HepG2 (cell line): Measurements from ENCODE around the gene STX5. TPM values are rescaled to one million over a fixed set of nuclear protein-coding genes. Genes with fewer than 3 reads are reported as not detected.
A peak's percentile ranks its signal among the peaks of the same experiment; 100 is the strongest.

Experiments used
- ARID4A ChIP-seq: sonication (generic); formaldehyde crosslinking; IDR thresholded peaks from 2 replicates; pipeline ENCODE4 v1.5.0; 2020; ENCODE audit warnings: mild to moderate bottlenecking, missing genetic modification reagents, borderline replicate concordance
- GABPB1 ChIP-seq: IDR thresholded peaks from 2 replicates; pipeline ENCODE4 v1.6.1; 2016; ENCODE audit warnings: mild to moderate bottlenecking, missing genetic modification reagents, moderate library complexity, missing compliant biosample characterization
- KDM3A ChIP-seq: IDR thresholded peaks from 2 replicates; pipeline ENCODE4 v1.6.1; 2018; ENCODE audit warnings: low read depth, missing compliant biosample characterization
- KLF6 ChIP-seq: IDR thresholded peaks from 2 replicates; pipeline ENCODE4 v1.8.0; 2016; ENCODE audit warnings: missing biosample characterization, missing genetic modification reagents
- LCORL ChIP-seq, 2 experiments: fragments of 450-650 bp in 1 of 2; sonication (generic) in 1 of 2; formaldehyde crosslinking in 1 of 2; IDR thresholded peaks; 2 replicates each; pipeline versions ENCODE4 v1.5.0 to v1.6.1; 2017 to 2020; ENCODE audit warnings: antibody characterized with exemption in 1 of 2, missing genetic modification reagents in 1 of 2
- MXD4 ChIP-seq: IDR thresholded peaks from 2 replicates; pipeline ENCODE4 v1.6.1; 2016; ENCODE audit warnings: mild to moderate bottlenecking, missing biosample characterization, missing genetic modification reagents
- NFIC ChIP-seq: IDR thresholded peaks from 2 replicates; pipeline ENCODE4 v1.6.1; 2012; ENCODE audit warnings: mild to moderate bottlenecking, low read length, inconsistent platforms
- SMAD9 ChIP-seq: sonication (generic); formaldehyde crosslinking; IDR thresholded peaks from 2 replicates; pipeline ENCODE4 v1.5.1; 2020; ENCODE audit warnings: mild to moderate bottlenecking, missing genetic modification reagents
- SMARCC2 ChIP-seq: fragments of 450-650 bp; IDR thresholded peaks from 2 replicates; pipeline ENCODE4 v1.6.1; 2017; ENCODE audit warnings: antibody characterized with exemption, mild to moderate bottlenecking
- SPEN ChIP-seq: sonication (generic); formaldehyde crosslinking; IDR thresholded peaks from 2 replicates; pipeline ENCODE4 v1.5.1; 2020; ENCODE audit warnings: low read depth, mild to moderate bottlenecking, missing genetic modification reagents
- TARDBP ChIP-seq: sonication (generic); formaldehyde crosslinking; IDR thresholded peaks from 2 replicates; pipeline ENCODE4 v1.8.0; 2022; ENCODE audit warnings: mild to moderate bottlenecking, missing genetic modification reagents
- TBX2 ChIP-seq: sonication (generic); formaldehyde crosslinking; IDR thresholded peaks from 2 replicates; pipeline ENCODE4 v1.5.0; 2020; ENCODE audit warnings: missing genetic modification reagents, mild to moderate bottlenecking, borderline replicate concordance
- TBX3 ChIP-seq: fragments of 450-650 bp; IDR thresholded peaks from 2 replicates; pipeline ENCODE4 v1.6.1; 2017; ENCODE audit warnings: antibody characterized with exemption, mild to moderate bottlenecking, inconsistent platforms, borderline replicate concordance
- ZNF20 ChIP-seq: sonication (generic); formaldehyde crosslinking; IDR thresholded peaks from 2 replicates; pipeline ENCODE4 v1.4.0; 2020; ENCODE audit warnings: mild to moderate bottlenecking, moderate library complexity, missing genetic modification reagents
- ZNF350 ChIP-seq: sonication (generic); formaldehyde crosslinking; IDR thresholded peaks from 2 replicates; pipeline ENCODE4 v1.4.0; 2020; ENCODE audit warnings: mild to moderate bottlenecking, low read depth, missing genetic modification reagents, borderline replicate concordance
- ZNF646 ChIP-seq: sonication (generic); formaldehyde crosslinking; IDR thresholded peaks from 2 replicates; pipeline ENCODE4 v1.9.0; 2021; ENCODE audit warnings: mild to moderate bottlenecking, missing genetic modification reagents
- ZNF768 ChIP-seq: sonication (generic); formaldehyde crosslinking; IDR thresholded peaks from 2 replicates; pipeline ENCODE4 v1.4.0; 2020; ENCODE audit warnings: missing genetic modification reagents
- polyA plus RNA-seq, 8 experiments: library from polyadenylated mRNA; depleted of rRNA in 3 of 8; stranded (reverse) in 7 of 8; unstranded in 1 of 8; fragments of >200 nt; fragmentation: Illumina TruSeq in 4 of 8; extraction: Trizol in 4 of 8; gene quantifications; 2 replicates each; pipeline versions ENCODE4 v1.2.1 to v1.2.3, GENCODE V29; 2011 to 2016; ENCODE audit warnings: low read depth in 4 of 8, missing spikeins in 1 of 8, mixed read lengths in 1 of 8; ENCODE audit not compliant: insufficient read depth in 1 of 8
- total RNA-seq, 5 experiments: library from RNA; depleted of rRNA; stranded (reverse); fragments of >200 nt; fragmentation: Illumina TruSeq; extraction: Trizol; gene quantifications; 2 replicates each; pipeline ENCODE4 v1.2.3, GENCODE V29; 2016; ENCODE audit warnings: low read depth in 1 of 5

STX5 gene
- total and polyA plus RNA-seq, 2 of the 13 experiments (the other 11 are each of a cell fraction or from before 2014, with no cell fraction given) = 26.9 to 30.0 TPM

DNA sequence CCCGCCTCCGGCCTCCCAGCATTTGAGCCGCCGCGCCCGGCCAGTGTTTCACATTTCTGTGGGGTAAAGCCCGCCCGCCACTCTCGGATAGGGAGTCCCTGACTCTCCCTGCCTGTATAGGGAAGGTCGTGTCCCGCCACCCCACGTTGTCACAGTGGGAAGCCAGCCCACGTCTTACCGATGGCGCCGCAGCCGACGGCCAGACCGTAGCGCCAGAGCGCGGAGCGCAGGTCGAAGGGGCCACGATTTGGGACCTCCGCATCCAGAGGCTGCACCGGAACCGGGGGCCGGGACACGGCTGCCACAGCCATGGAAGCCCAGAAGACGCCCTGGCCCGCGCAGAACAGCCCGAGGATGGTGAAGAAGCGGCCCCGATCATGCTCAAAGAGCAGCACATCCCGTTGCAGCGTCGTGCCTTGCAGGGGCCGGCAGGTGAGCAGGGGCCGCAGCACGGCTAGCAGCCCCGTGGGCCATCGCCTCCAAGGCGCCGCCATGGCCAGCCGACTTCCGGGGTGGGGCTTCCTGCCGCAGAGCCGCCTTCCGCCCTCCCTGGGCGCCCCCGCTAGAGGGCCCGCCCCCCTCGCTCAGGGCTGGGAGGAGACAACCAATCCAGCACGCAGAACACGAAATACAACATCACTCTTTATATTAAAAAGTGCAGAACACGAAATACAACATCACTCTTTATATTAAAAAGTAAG lies 40.2 kb downstream of the STX5 start, which contains the start of gene TMEM223 (continued):
- TF ChIP-seq ARID4A (CRISPR knock-in tag) = peak; percentile 98
- peak; percentile 66; the same call in 1 of the 2 replicates for TF ChIP-seq TARDBP (CRISPR knock-in tag)
- TF ChIP-seq TBX3 = no peak
- TF ChIP-seq KDM3A = peak; percentile 61; the same call in 1 of the 2 replicates
- peak; percentile 82; the same call in 1 of the 2 replicates for TF ChIP-seq TBX2 (CRISPR knock-in tag)
- no peak for TF ChIP-seq ZNF646 (CRISPR knock-in tag)
- TF ChIP-seq GABPB1 = peak; percentile 98
- TF ChIP-seq MXD4 (CRISPR knock-in tag) = peak; percentile 77; the same call in 1 of the 2 replicates
- peak; percentile 31; the same call in 1 of the 2 replicates for TF ChIP-seq KLF6 (CRISPR knock-in tag)
- TF ChIP-seq SMAD9 = peak; percentile 79; the same call in 1 of the 2 replicates
- TF ChIP-seq ZNF350 (CRISPR knock-in tag) = peak; percentile 78; the same call in 1 of the 2 replicates
- peak; percentile 85; the same call in 1 of the 2 replicates for TF ChIP-seq SPEN (CRISPR knock-in tag)
- no peak for TF ChIP-seq LCORL (IDR thresholded peaks at IDR 0.05)
- TF ChIP-seq LCORL (CRISPR knock-in tag; IDR thresholded peaks at IDR 0.05) = peak; percentile 77
- peak; percentile 70 for TF ChIP-seq ZNF768 (CRISPR knock-in tag)
- no peak for TF ChIP-seq ZNF20 (CRISPR knock-in tag)
- TF ChIP-seq NFIC = no peak
- TF ChIP-seq SMARCC2 = no peak
